Liver (tissue), 9 donors: ENCODE results near the gene MAPT. TPM values are rescaled to one million over a fixed set of nuclear protein-coding genes. Genes with fewer than 3 reads are reported as not detected.

Experiments used
- DNase-seq: peaks from one replicate; pipeline ENCODE4 v3.0.0-alpha.2; 2017; ENCODE audit warnings: low spot score
- H3K27ac ChIP-seq, 2 donors: one replicate each; pipeline ENCODE4 v1.7.0; 2013; ENCODE audit warnings: inconsistent platforms in 2 of 2, low read length in 2 of 2, control low read depth in 1 of 2, low read depth in 1 of 2, mild to moderate bottlenecking in 1 of 2
- H3K27me3 ChIP-seq, 4 donors: one replicate each; pipeline versions ENCODE4 v1.6.1 to v1.7.0; 2013; ENCODE audit warnings: low read length in 3 of 4, inconsistent platforms in 1 of 4, mild to moderate bottlenecking in 1 of 4, moderate library complexity in 1 of 4; ENCODE audit not compliant: control insufficient read depth in 4 of 4, insufficient read depth in 4 of 4
- H3K36me3 ChIP-seq, 4 donors: one replicate each; pipeline versions ENCODE4 v1.6.1 to v1.7.0; 2013; ENCODE audit warnings: low read length in 3 of 4, mild to moderate bottlenecking in 3 of 4, low read depth in 1 of 4, moderate library complexity in 1 of 4; ENCODE audit not compliant: control insufficient read depth in 4 of 4, insufficient read depth in 3 of 4
- H3K4me1 ChIP-seq, 4 donors: one replicate each; pipeline versions ENCODE4 v1.6.1 to v1.7.0; 2013; ENCODE audit warnings: low read length in 3 of 4, mild to moderate bottlenecking in 3 of 4, moderate library complexity in 1 of 4; ENCODE audit not compliant: control insufficient read depth in 4 of 4, insufficient read depth in 4 of 4
- H3K4me3 ChIP-seq, 3 donors: one replicate each; pipeline versions ENCODE4 v1.6.1 to v1.7.0; 2013; ENCODE audit warnings: low read length in 3 of 3, control low read depth in 1 of 3, low read depth in 1 of 3, mild to moderate bottlenecking in 1 of 3
- H3K9ac ChIP-seq, 2 donors: one replicate each; pipeline ENCODE4 v1.7.0; 2013; ENCODE audit warnings: low read length in 2 of 2, mild to moderate bottlenecking in 2 of 2, moderate library complexity in 2 of 2, control low read depth in 1 of 2, low read depth in 1 of 2
- H3K9me3 ChIP-seq, 4 donors: one replicate each; pipeline versions ENCODE4 v1.6.1 to v1.7.0; 2013; ENCODE audit warnings: low read length in 3 of 4; ENCODE audit not compliant: control insufficient read depth in 4 of 4
- ATF3 ChIP-seq: IDR thresholded peaks from 2 replicates; pipeline ENCODE4 v1.6.1; 2016; ENCODE audit warnings: antibody characterized with exemption
- CTCF ChIP-seq: fragments of 150-350 bp; IDR thresholded peaks from 2 replicates; pipeline ENCODE4 v1.5.1; 2017; ENCODE audit warnings: improper control_type of control experiment, low read depth, low read length; ENCODE audit not compliant: missing input control
- EGR1 ChIP-seq, 2 donors: IDR thresholded peaks; 2 replicates each; pipeline ENCODE4 v1.6.1; 2016 to 2018; ENCODE audit warnings: antibody characterized with exemption in 2 of 2, low read depth in 2 of 2
- FOXA1 ChIP-seq: IDR thresholded peaks from 2 replicates; pipeline ENCODE4 v1.6.1; 2016; ENCODE audit warnings: antibody characterized with exemption
- FOXA2 ChIP-seq: IDR thresholded peaks from 2 replicates; pipeline ENCODE4 v1.6.1; 2016; ENCODE audit warnings: antibody characterized with exemption
- GABPA ChIP-seq, 2 donors: IDR thresholded peaks in 1 of 2; conservative IDR thresholded peaks in 1 of 2; 2 replicates each; pipeline ENCODE4 v1.6.1; 2016; ENCODE audit warnings: antibody characterized with exemption in 2 of 2, mild to moderate bottlenecking in 1 of 2, moderate library complexity in 1 of 2
- HNF4A ChIP-seq, 2 donors: conservative IDR thresholded peaks; 2 replicates each; pipeline ENCODE4 v1.6.1; 2016; ENCODE audit warnings: antibody characterized with exemption in 2 of 2, mild to moderate bottlenecking in 2 of 2
- JUND ChIP-seq, 2 donors: IDR thresholded peaks; 2 replicates each; pipeline ENCODE4 v1.6.1; 2016; ENCODE audit warnings: antibody characterized with exemption in 2 of 2
- NR2F2 ChIP-seq: IDR thresholded peaks from 2 replicates; pipeline ENCODE4 v1.6.1; 2016; ENCODE audit warnings: antibody characterized with exemption
- RAD21 ChIP-seq, 2 donors: IDR thresholded peaks; 2 replicates each; pipeline ENCODE4 v1.6.1; 2016; ENCODE audit warnings: antibody characterized with exemption in 2 of 2, mild to moderate bottlenecking in 2 of 2
- RXRA ChIP-seq, 2 donors: IDR thresholded peaks; 2 replicates each; pipeline ENCODE4 v1.6.1; 2017 to 2018; ENCODE audit warnings: antibody characterized with exemption in 2 of 2, mild to moderate bottlenecking in 1 of 2
- SP1 ChIP-seq: IDR thresholded peaks from 2 replicates; pipeline ENCODE4 v1.6.1; 2018; ENCODE audit warnings: antibody characterized with exemption, mild to moderate bottlenecking
- TAF1 ChIP-seq: conservative IDR thresholded peaks from 2 replicates; pipeline ENCODE4 v1.6.1; 2016; ENCODE audit warnings: antibody characterized with exemption, mild to moderate bottlenecking
- YY1 ChIP-seq: IDR thresholded peaks from 2 replicates; pipeline ENCODE4 v1.6.1; 2016; ENCODE audit warnings: antibody characterized with exemption, mild to moderate bottlenecking
- ZBTB33 ChIP-seq: IDR thresholded peaks from 2 replicates; pipeline ENCODE4 v1.6.1; 2016; ENCODE audit warnings: antibody characterized with exemption
- WGBS: extraction: QIAGEN DNeasy Blood & Tissue Kit; methylation state at CpG from one replicate; pipeline ENCODE4 v1.1.7; 2013; 5-methylcytosine and 5-hydroxymethylcytosine counted together
- polyA plus RNA-seq, 2 donors: library from polyadenylated mRNA; stranded (reverse) in 1 of 2; unstranded in 1 of 2; fragments of 200-250 nt in 1 of 2; fragments of >200 nt in 1 of 2; fragmentation: Nextera tagmentation in 1 of 2; extraction: Ambion mirVana in 1 of 2; gene quantifications; one replicate each; pipeline versions ENCODE4 v1.2.1 to v1.2.3, GENCODE V29; 2013 to 2015
- total RNA-seq, 2 donors: library from RNA; depleted of rRNA; stranded (reverse); fragments of >200 nt; gene quantifications; one replicate each; pipeline ENCODE4 v1.2.3, GENCODE V29; 2014
- TF ChIP-seq, protein P1 (sequence below): IDR thresholded peaks from 2 replicates; pipeline ENCODE4 v1.6.1; 2016; ENCODE audit warnings: antibody characterized with exemption, mild to moderate bottlenecking
- donor health status: healthy.
- donor health status: healthy.
- donor health status: healthy.
- donor health status: healthy.
- donor health status: healthy.

Gene MAPT
- total and polyA plus RNA-seq, 4 donors = 0.05 to 0.67 (median 0.27) TPM

DNA sequence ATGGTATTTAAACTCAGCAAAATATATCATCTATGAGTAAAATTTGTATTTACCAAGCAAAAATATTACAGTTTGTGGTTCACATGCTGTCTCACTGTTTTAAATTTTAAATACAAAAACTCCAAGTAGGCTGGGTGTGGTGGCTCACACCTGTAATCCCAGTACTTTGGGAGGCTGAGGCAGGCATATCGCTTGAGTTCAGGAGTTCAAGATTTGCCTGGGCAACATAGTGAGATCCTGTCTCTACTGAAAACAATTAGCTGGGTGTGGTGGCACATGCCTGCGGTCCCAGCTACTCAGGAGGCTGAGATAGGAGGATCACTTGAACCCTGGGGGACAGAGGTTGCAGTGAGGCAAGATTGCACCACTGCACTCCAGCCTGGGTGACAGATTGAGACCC is 37.3 kb downstream of the MAPT start:
- peaks cover 1 to 61% (median 50%) of the 10 kb centered on the region in 4 donors for H3K4me1 ChIP-seq
- WGBS = 91% methylated on average over 2 of the region's 2 CpGs
- no peak overlapping the region for H3K4me3 ChIP-seq
- H3K27ac ChIP-seq = no peak overlapping the region
- peaks cover 0 to 2% (median 0%) of the 10 kb centered on the region in 4 donors for H3K36me3 ChIP-seq
- H3K9ac ChIP-seq = no peak overlapping the region
- H3K9me3 ChIP-seq = no peaks in the 10 kb centered on the region
- DNase-seq = no peak
- no peaks in the 10 kb centered on the region for H3K27me3 ChIP-seq
- TF ChIP-seq ATF3 = no peak
- TF ChIP-seq NR2F2 = no peak
- TF ChIP-seq FOXA1 = no peak
- TF ChIP-seq ZBTB33 = no peak
- TF ChIP-seq JUND (IDR thresholded peaks at IDR 0.05) = no peak
- TF ChIP-seq EGR1 (IDR thresholded peaks at IDR 0.05; ENCODE audit: low read depth in 2 of 2) = no peak
- TF ChIP-seq FOXA2 = no peak
- no peak for TF ChIP-seq HNF4A (conservative IDR thresholded peaks at IDR 0.05)
- no peak for TF ChIP-seq GABPA (IDR thresholded peaks at IDR 0.05 in 1 of 2, conservative IDR thresholded peaks at IDR 0.05 in 1 of 2)
- TF ChIP-seq, protein P1, sequence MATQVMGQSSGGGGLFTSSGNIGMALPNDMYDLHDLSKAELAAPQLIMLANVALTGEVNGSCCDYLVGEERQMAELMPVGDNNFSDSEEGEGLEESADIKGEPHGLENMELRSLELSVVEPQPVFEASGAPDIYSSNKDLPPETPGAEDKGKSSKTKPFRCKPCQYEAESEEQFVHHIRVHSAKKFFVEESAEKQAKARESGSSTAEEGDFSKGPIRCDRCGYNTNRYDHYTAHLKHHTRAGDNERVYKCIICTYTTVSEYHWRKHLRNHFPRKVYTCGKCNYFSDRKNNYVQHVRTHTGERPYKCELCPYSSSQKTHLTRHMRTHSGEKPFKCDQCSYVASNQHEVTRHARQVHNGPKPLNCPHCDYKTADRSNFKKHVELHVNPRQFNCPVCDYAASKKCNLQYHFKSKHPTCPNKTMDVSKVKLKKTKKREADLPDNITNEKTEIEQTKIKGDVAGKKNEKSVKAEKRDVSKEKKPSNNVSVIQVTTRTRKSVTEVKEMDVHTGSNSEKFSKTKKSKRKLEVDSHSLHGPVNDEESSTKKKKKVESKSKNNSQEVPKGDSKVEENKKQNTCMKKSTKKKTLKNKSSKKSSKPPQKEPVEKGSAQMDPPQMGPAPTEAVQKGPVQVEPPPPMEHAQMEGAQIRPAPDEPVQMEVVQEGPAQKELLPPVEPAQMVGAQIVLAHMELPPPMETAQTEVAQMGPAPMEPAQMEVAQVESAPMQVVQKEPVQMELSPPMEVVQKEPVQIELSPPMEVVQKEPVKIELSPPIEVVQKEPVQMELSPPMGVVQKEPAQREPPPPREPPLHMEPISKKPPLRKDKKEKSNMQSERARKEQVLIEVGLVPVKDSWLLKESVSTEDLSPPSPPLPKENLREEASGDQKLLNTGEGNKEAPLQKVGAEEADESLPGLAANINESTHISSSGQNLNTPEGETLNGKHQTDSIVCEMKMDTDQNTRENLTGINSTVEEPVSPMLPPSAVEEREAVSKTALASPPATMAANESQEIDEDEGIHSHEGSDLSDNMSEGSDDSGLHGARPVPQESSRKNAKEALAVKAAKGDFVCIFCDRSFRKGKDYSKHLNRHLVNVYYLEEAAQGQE = no peak
- no peak for TF ChIP-seq YY1

GRCh38 chr17:45934044-45934979 is 40.0 kb downstream of the MAPT start:
- H3K9ac ChIP-seq = peak overlapping the region; percentile 35 to 97
- H3K27ac ChIP-seq = peak overlapping the region; percentile 86 to 89
- no peaks in the 10 kb centered on the region for H3K27me3 ChIP-seq
- peaks cover 0 to 2% (median 0%) of the 10 kb centered on the region in 4 donors for H3K36me3 ChIP-seq
- WGBS = 33% methylated on average over 12 of the region's 12 CpGs
- H3K4me1 ChIP-seq = peaks cover 4 to 50% (median 40%) of the 10 kb centered on the region in 4 donors
- no peaks in the 10 kb centered on the region for H3K9me3 ChIP-seq
- H3K4me3 ChIP-seq = peak overlapping the region; percentile 47 to 95 (median 73)
- DNase-seq = peak; percentile 10
- TF ChIP-seq, protein P1 = no peak
- no peak for TF ChIP-seq JUND (IDR thresholded peaks at IDR 0.05)
- TF ChIP-seq SP1 = no peak
- no peak for TF ChIP-seq ZBTB33
- no peak for TF ChIP-seq CTCF
- no peak for TF ChIP-seq FOXA2
- no peak for TF ChIP-seq RXRA (IDR thresholded peaks at IDR 0.05)
- no peak for TF ChIP-seq RAD21 (IDR thresholded peaks at IDR 0.05)
- peak; percentile 18 for TF ChIP-seq YY1
- peak in 1 of 2 donors; percentile 13 for TF ChIP-seq HNF4A (conservative IDR thresholded peaks at IDR 0.05)
- TF ChIP-seq NR2F2 = no peak
- TF ChIP-seq GABPA (IDR thresholded peaks at IDR 0.05 in 1 of 2, conservative IDR thresholded peaks at IDR 0.05 in 1 of 2) = no peak
- peak; percentile 64 for TF ChIP-seq TAF1
